ENCODE results near the gene ERAP2. TPM values are rescaled to one million over a fixed set of nuclear protein-coding genes. Genes with fewer than 3 reads are reported as not detected.

Gene ERAP2
- total RNA-seq, 1 experiment from 2014 or later = 15.5 TPM

GRCh38 chr5:96905864-96906263, 29.6 kb downstream of the ERAP2 start:
- Histone ChIP-seq H3K27me3 (ENCODE audit: control insufficient read depth, insufficient read depth, low read length) (no peaks in the 10 kb centered on the region), H3K27ac (ENCODE audit: low read length) (no peak overlapping the region), H3K4me3 (ENCODE audit: low read depth in 2 of 2, low read length in 2 of 2) (no peak overlapping the region), H3K36me3 (ENCODE audit: control insufficient read depth, insufficient read depth, low read length) (no peaks in the 10 kb centered on the region), H3K4me1 (ENCODE audit: control insufficient read depth, insufficient read depth, low read length) (no peaks in the 10 kb centered on the region), H3K9me3 (ENCODE audit: control insufficient read depth, insufficient read depth, low read depth, low read length) (no peaks in the 10 kb centered on the region)
- DNase-seq (ENCODE audit: low read depth, low spot score) = no peak
- in situ Hi-C loops (cut with HindIII; ENCODE audit: low pct_unique_long_range_greater_than_20kb, low sequenced_read_pairs) = no loop called here
- POLR2A ChIA-PET = no interaction called here
- no TSS peak for BruUV-seq (replicated peaks)
- intact Hi-C loops (cut with micrococcal nuclease; ENCODE audit: unreplicated experiment) = no loop called here
- CTCF ChIA-PET = no interaction called here
- ATAC-seq = no peak
- TF ChIP-seq TCF7L2 (IDR thresholded peaks at IDR 0.05; ENCODE audit: low read depth, low read length) (no peak), SIN3A (IDR thresholded peaks at IDR 0.05; ENCODE audit: borderline replicate concordance, insufficient read depth, low read depth, low read length) (no peak), POLR2AphosphoS5 (IDR thresholded peaks at IDR 0.05; ENCODE audit: low read depth, low read length) (no peak)
- TF ChIP-seq, protein P1, sequence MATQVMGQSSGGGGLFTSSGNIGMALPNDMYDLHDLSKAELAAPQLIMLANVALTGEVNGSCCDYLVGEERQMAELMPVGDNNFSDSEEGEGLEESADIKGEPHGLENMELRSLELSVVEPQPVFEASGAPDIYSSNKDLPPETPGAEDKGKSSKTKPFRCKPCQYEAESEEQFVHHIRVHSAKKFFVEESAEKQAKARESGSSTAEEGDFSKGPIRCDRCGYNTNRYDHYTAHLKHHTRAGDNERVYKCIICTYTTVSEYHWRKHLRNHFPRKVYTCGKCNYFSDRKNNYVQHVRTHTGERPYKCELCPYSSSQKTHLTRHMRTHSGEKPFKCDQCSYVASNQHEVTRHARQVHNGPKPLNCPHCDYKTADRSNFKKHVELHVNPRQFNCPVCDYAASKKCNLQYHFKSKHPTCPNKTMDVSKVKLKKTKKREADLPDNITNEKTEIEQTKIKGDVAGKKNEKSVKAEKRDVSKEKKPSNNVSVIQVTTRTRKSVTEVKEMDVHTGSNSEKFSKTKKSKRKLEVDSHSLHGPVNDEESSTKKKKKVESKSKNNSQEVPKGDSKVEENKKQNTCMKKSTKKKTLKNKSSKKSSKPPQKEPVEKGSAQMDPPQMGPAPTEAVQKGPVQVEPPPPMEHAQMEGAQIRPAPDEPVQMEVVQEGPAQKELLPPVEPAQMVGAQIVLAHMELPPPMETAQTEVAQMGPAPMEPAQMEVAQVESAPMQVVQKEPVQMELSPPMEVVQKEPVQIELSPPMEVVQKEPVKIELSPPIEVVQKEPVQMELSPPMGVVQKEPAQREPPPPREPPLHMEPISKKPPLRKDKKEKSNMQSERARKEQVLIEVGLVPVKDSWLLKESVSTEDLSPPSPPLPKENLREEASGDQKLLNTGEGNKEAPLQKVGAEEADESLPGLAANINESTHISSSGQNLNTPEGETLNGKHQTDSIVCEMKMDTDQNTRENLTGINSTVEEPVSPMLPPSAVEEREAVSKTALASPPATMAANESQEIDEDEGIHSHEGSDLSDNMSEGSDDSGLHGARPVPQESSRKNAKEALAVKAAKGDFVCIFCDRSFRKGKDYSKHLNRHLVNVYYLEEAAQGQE (IDR thresholded peaks at IDR 0.05; ENCODE audit: insufficient read depth in 1 of 2, low read depth in 2 of 2, low read length in 1 of 2) = no peak
- TF ChIP-seq, protein P2, sequence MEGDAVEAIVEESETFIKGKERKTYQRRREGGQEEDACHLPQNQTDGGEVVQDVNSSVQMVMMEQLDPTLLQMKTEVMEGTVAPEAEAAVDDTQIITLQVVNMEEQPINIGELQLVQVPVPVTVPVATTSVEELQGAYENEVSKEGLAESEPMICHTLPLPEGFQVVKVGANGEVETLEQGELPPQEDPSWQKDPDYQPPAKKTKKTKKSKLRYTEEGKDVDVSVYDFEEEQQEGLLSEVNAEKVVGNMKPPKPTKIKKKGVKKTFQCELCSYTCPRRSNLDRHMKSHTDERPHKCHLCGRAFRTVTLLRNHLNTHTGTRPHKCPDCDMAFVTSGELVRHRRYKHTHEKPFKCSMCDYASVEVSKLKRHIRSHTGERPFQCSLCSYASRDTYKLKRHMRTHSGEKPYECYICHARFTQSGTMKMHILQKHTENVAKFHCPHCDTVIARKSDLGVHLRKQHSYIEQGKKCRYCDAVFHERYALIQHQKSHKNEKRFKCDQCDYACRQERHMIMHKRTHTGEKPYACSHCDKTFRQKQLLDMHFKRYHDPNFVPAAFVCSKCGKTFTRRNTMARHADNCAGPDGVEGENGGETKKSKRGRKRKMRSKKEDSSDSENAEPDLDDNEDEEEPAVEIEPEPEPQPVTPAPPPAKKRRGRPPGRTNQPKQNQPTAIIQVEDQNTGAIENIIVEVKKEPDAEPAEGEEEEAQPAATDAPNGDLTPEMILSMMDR (IDR thresholded peaks at IDR 0.05) = no peak

GRCh38 chr5:96909003-96909402, 32.7 kb downstream of the ERAP2 start:
- Histone ChIP-seq H3K36me3 (ENCODE audit: control insufficient read depth, insufficient read depth, low read length) (no peaks in the 10 kb centered on the region), H3K27me3 (ENCODE audit: control insufficient read depth, insufficient read depth, low read length) (no peaks in the 10 kb centered on the region), H3K9me3 (ENCODE audit: control insufficient read depth, insufficient read depth, low read depth, low read length) (no peaks in the 10 kb centered on the region), H3K27ac (ENCODE audit: low read length) (no peak overlapping the region), H3K4me3 (ENCODE audit: low read depth in 2 of 2, low read length in 2 of 2) (no peak overlapping the region), H3K4me1 (ENCODE audit: control insufficient read depth, insufficient read depth, low read length) (no peaks in the 10 kb centered on the region)
- in situ Hi-C loops (cut with HindIII; ENCODE audit: low pct_unique_long_range_greater_than_20kb, low sequenced_read_pairs) = no loop called here
- ChIA-PET POLR2A (no interaction called here), CTCF (no interaction called here)
- DNase-seq (ENCODE audit: low read depth, low spot score) (no peak), ATAC-seq (no peak)
- TF ChIP-seq POLR2AphosphoS5 (IDR thresholded peaks at IDR 0.05; ENCODE audit: low read depth, low read length) (no peak), TCF7L2 (IDR thresholded peaks at IDR 0.05; ENCODE audit: low read depth, low read length) (no peak)
- no TSS peak for BruUV-seq (replicated peaks)
- intact Hi-C loops (cut with micrococcal nuclease; ENCODE audit: unreplicated experiment) = no loop called here

GRCh38 chr5:96909435-96909834, 33.1 kb downstream of the ERAP2 start:
- no peak for DNase-seq (ENCODE audit: low read depth, low spot score)
- TF ChIP-seq, protein P1 (IDR thresholded peaks at IDR 0.05; ENCODE audit: insufficient read depth in 1 of 2, low read depth in 2 of 2, low read length in 1 of 2) = no peak
- TF ChIP-seq, protein P2 (IDR thresholded peaks at IDR 0.05) = no peak
- TF ChIP-seq POLR2AphosphoS5 (IDR thresholded peaks at IDR 0.05; ENCODE audit: low read depth, low read length) (no peak), SIN3A (IDR thresholded peaks at IDR 0.05; ENCODE audit: borderline replicate concordance, insufficient read depth, low read depth, low read length) (no peak), TCF7L2 (IDR thresholded peaks at IDR 0.05; ENCODE audit: low read depth, low read length) (no peak)
- H3K27ac ChIP-seq (ENCODE audit: low read length) = no peak overlapping the region
- no peaks in the 10 kb centered on the region for H3K4me1 ChIP-seq (ENCODE audit: control insufficient read depth, insufficient read depth, low read length)
- BruUV-seq (replicated peaks) = no TSS peak
- no peaks in the 10 kb centered on the region for H3K27me3 ChIP-seq (ENCODE audit: control insufficient read depth, insufficient read depth, low read length)
- H3K9me3 ChIP-seq (ENCODE audit: control insufficient read depth, insufficient read depth, low read depth, low read length) = no peaks in the 10 kb centered on the region
- intact Hi-C loops (cut with micrococcal nuclease; ENCODE audit: unreplicated experiment) = no loop called here
- in situ Hi-C loops (cut with HindIII; ENCODE audit: low pct_unique_long_range_greater_than_20kb, low sequenced_read_pairs) = no loop called here
- no peak for ATAC-seq
- POLR2A ChIA-PET = no interaction called here
- H3K4me3 ChIP-seq (ENCODE audit: low read depth in 2 of 2, low read length in 2 of 2) = no peak overlapping the region
- CTCF ChIA-PET = no interaction called here
- H3K36me3 ChIP-seq (ENCODE audit: control insufficient read depth, insufficient read depth, low read length) = no peaks in the 10 kb centered on the region
